Sigmoid colon (tissue), 7 donors: Measurements from ENCODE around the gene MEIOC. TPM values are rescaled to one million over a fixed set of nuclear protein-coding genes. Genes with fewer than 3 reads are reported as not detected.

ENCODE experiments used
- DNase-seq: peaks from one replicate; pipeline ENCODE4 v3.0.0-alpha.2; 2019
- H3K27ac ChIP-seq, 4 donors: fragments of 200-600 bp; sonication (generic); one replicate each; pipeline ENCODE4 v1.5.1; 2016 to 2019; ENCODE audit warnings: mild to moderate bottlenecking in 1 of 4
- H3K27me3 ChIP-seq, 3 donors: fragments of 200-600 bp; sonication (generic); one replicate each; pipeline ENCODE4 v1.5.1; 2019; ENCODE audit warnings: mild to moderate bottlenecking in 1 of 3
- H3K36me3 ChIP-seq, 4 donors: fragments of 200-600 bp; sonication (generic); one replicate each; pipeline ENCODE4 v1.5.1; 2016 to 2019
- H3K4me1 ChIP-seq, 4 donors: fragments of 200-600 bp; sonication (generic); one replicate each; pipeline ENCODE4 v1.5.1; 2017 to 2019
- H3K4me3 ChIP-seq, 4 donors: fragments of 200-600 bp; sonication (generic); one replicate each; pipeline ENCODE4 v1.5.1; 2017 to 2019; ENCODE audit warnings: mild to moderate bottlenecking in 2 of 4, moderate library complexity in 1 of 4
- H3K9me3 ChIP-seq, 4 donors: fragments of 200-600 bp in 3 of 4; sonication (generic) in 3 of 4; one replicate each; pipeline versions ENCODE4 v1.5.1 to v1.6.1; 2013 to 2019
- CTCF ChIP-seq, 4 experiments: fragments of 450-650 bp in 3 of 4; fragments of 200-600 bp in 1 of 4; IDR thresholded peaks; one replicate each; pipeline ENCODE4 v1.5.1; 2016 to 2019; ENCODE audit warnings: antibody characterized with exemption in 4 of 4, mild to moderate bottlenecking in 3 of 4, moderate library complexity in 2 of 4
- EP300 ChIP-seq, 4 donors: sonication (generic); formaldehyde crosslinking; IDR thresholded peaks; one replicate each; pipeline ENCODE4 v1.6.1; 2017; ENCODE audit warnings: antibody characterized with exemption in 4 of 4
- POLR2A ChIP-seq, 2 donors: fragments of 450-650 bp; IDR thresholded peaks; one replicate each; pipeline ENCODE4 v1.6.1; 2016; ENCODE audit warnings: antibody characterized with exemption in 2 of 2, mild to moderate bottlenecking in 2 of 2, moderate library complexity in 2 of 2
- POLR2AphosphoS5 ChIP-seq, 4 donors: sonication (generic); formaldehyde crosslinking; IDR thresholded peaks; one replicate each; pipeline ENCODE4 v1.6.1; 2017; ENCODE audit warnings: antibody characterized with exemption in 4 of 4
- WGBS, 2 donors: extraction: QIAGEN DNeasy Blood & Tissue Kit; methylation state at CpG; one replicate each; pipeline ENCODE4 v1.1.7; 2013; 5-methylcytosine and 5-hydroxymethylcytosine counted together
- intact Hi-C: fragments of 100-400 bp; cut with DNase I; formaldehyde crosslinking; loops from one replicate; pipeline ENCODE4 v1.15.1; 2023
- polyA plus RNA-seq, 3 donors: library from polyadenylated mRNA; stranded (reverse); fragments of 200-250 nt; gene quantifications; one replicate each; pipeline ENCODE4 v1.2.3, GENCODE V29; 2013
- small RNA-seq, 3 donors: library from RNA; depleted of rRNA; stranded (forward); fragments of <200 nt; gene quantifications; one replicate each; pipeline ENCODE3, GENCODE V24; 2016
- total RNA-seq, 4 donors: library from RNA; depleted of rRNA; stranded (reverse); fragments of >200 nt; gene quantifications; one replicate each; pipeline ENCODE4 v1.1.0, GENCODE V29; 2016
- donor health status: healthy with polysubstance abuse.
- donor health status: Bipolar disorder and iron deficiency.
- donor health status: healthy.

Gene MEIOC
- total and polyA plus RNA-seq, 7 donors = 0.12 to 0.36 TPM; not detected in 5

- H3K4me1 ChIP-seq = peaks cover 0 to 20% (median 13%) of the 10 kb centered on the region in 4 donors
- TF ChIP-seq POLR2A (IDR thresholded peaks at IDR 0.05) (no peak), EP300 (IDR thresholded peaks at IDR 0.05) (no peak), CTCF (IDR thresholded peaks at IDR 0.05) (no peak), POLR2AphosphoS5 (IDR thresholded peaks at IDR 0.05) (no peak)
- H3K4me3 ChIP-seq = peak overlapping the region; percentile 52 to 73 (median 66)
- no peaks in the 10 kb centered on the region for H3K36me3 ChIP-seq
- WGBS, 2 donors = 16 to 26% methylated on average over 4 of the region's 4 CpGs
- peaks cover 0 to 9% (median 0%) of the 10 kb centered on the region in 3 donors for H3K27me3 ChIP-seq
- intact Hi-C loops = no loop called here
- H3K9me3 ChIP-seq = no peaks in the 10 kb centered on the region
- DNase-seq = no peak
- H3K27ac ChIP-seq = peak overlapping the region; percentile 73 to 87 (median 80)
Measured at GRCh38 chr17:44707755-44708400, 51.6 kb downstream of the MEIOC start.

- Histone ChIP-seq H3K4me1 (peaks cover 0 to 20% (median 13%) of the 10 kb centered on the region in 4 donors), H3K27me3 (peaks cover 0 to 9% (median 0%) of the 10 kb centered on the region in 3 donors), H3K27ac (peak within 1 kb of the TSS; percentile 73 to 87 (median 80)), H3K36me3 (no peaks in the 10 kb centered on the region), H3K9me3 (no peaks in the 10 kb centered on the region), H3K4me3 (peak within 1 kb of the TSS; percentile 52 to 73 (median 66))
- 0 to 1% methylated on average over 52 of the region's 52 CpGs for WGBS, 2 donors
- peak; percentile 89 for DNase-seq
- intact Hi-C loops = no loop called here
- peak; percentile 54 to 76 (median 61) for TF ChIP-seq POLR2AphosphoS5 (IDR thresholded peaks at IDR 0.05)
- TF ChIP-seq POLR2A (IDR thresholded peaks at IDR 0.05) = no peak
- TF ChIP-seq EP300 (IDR thresholded peaks at IDR 0.05) = peak in 2 of 4 donors; percentile 9 to 37
- TF ChIP-seq CTCF (IDR thresholded peaks at IDR 0.05) = no peak
Measured at GRCh38 chr17:44708401-44709263, 52.4 kb downstream of the MEIOC start, which contains the start of gene DBF4B. DBF4B (plus strand) TSS chr17:44708665; CDS start chr17:44708821, 156 bp downstream.

GRCh38 chr17:44719444-44719843 lies 63.2 kb downstream of the MEIOC start:
- intact Hi-C loops = no loop called here
- 99% methylated on average over 1 of the region's 1 CpG for WGBS, 2 donors
- no peak overlapping the region for H3K4me3 ChIP-seq

GRCh38 chr17:44722254-44722653 lies 66.0 kb downstream of the MEIOC start:
- peak; percentile 6 for DNase-seq
- H3K4me3 ChIP-seq = no peak overlapping the region
- 92 to 93% methylated on average over 5 of the region's 5 CpGs for WGBS, 2 donors
- H3K9me3 ChIP-seq = no peaks in the 10 kb centered on the region
- intact Hi-C loops = no loop called here
- TF ChIP-seq POLR2AphosphoS5 (IDR thresholded peaks at IDR 0.05) = no peak
- TF ChIP-seq CTCF (IDR thresholded peaks at IDR 0.05) = no peak
- no peak for TF ChIP-seq EP300 (IDR thresholded peaks at IDR 0.05)
- TF ChIP-seq POLR2A (IDR thresholded peaks at IDR 0.05) = no peak
- peaks cover 0 to 16% (median 0%) of the 10 kb centered on the region in 4 donors for H3K36me3 ChIP-seq
- H3K27ac ChIP-seq = no peak overlapping the region
- H3K4me1 ChIP-seq = no peaks in the 10 kb centered on the region
- no peaks in the 10 kb centered on the region for H3K27me3 ChIP-seq

More at GRCh38 chr17:44719444-44719843, 63.2 kb downstream of the MEIOC start:
- Histone ChIP-seq H3K36me3 (peaks cover 0 to 16% (median 0%) of the 10 kb centered on the region in 4 donors), H3K9me3 (no peaks in the 10 kb centered on the region), H3K4me1 (no peaks in the 10 kb centered on the region), H3K27ac (no peak overlapping the region), H3K27me3 (no peaks in the 10 kb centered on the region)
- no peak for TF ChIP-seq POLR2A (IDR thresholded peaks at IDR 0.05)
- no peak for TF ChIP-seq CTCF (IDR thresholded peaks at IDR 0.05)
- TF ChIP-seq EP300 (IDR thresholded peaks at IDR 0.05) = no peak
- no peak for TF ChIP-seq POLR2AphosphoS5 (IDR thresholded peaks at IDR 0.05)
- no peak for DNase-seq

Small RNA genes lying within 50 kb of the gene (small RNA-seq; reads per million reads assigned to genes)
- gene RN7SL819P = 0 reads per million in 3 donors
- 0 reads per million in 3 donors for gene SMCO4P1

Other genes starting within 250 kb of the MEIOC start
- 10 to 100 TPM; 27.5 to 43.2 (median 34.3) TPM for gene GPATCH8, start 153.1 kb upstream of the MEIOC start, total RNA-seq
- gene GPATCH8, start 153.1 kb upstream of the MEIOC start, polyA plus RNA-seq = 10 to 100 TPM in 1 of 3 donors, 1 to 10 TPM in 2; 4.8 to 18.3 (median 5.5) TPM
- gene FZD2, start 99.0 kb upstream of the MEIOC start, total RNA-seq = 1 to 10 TPM; 2.1 to 2.8 (median 2.5) TPM
- 1 to 10 TPM in 2 of 3 donors, under 1 TPM in 1; 0.60 to 1.4 (median 1.2) TPM for gene FZD2, start 99.0 kb upstream of the MEIOC start, polyA plus RNA-seq
- 10 to 100 TPM; 14.3 to 20.8 (median 15.8) TPM for gene CCDC43, start 33.3 kb downstream of the MEIOC start, total RNA-seq
- 10 to 100 TPM; 10.2 to 14.9 (median 14.3) TPM for gene CCDC43, start 33.3 kb downstream of the MEIOC start, polyA plus RNA-seq
- gene DBF4B, start 52.2 kb downstream of the MEIOC start, total RNA-seq = 1 to 10 TPM; 3.5 to 5.2 (median 4.8) TPM
- gene DBF4B, start 52.2 kb downstream of the MEIOC start, polyA plus RNA-seq = 1 to 10 TPM in 2 of 3 donors, under 1 TPM in 1; 0.60 to 7.8 (median 1.2) TPM
- 1 to 10 TPM; 1.8 to 3.3 (median 3.2) TPM for gene ADAM11, start 102.5 kb downstream of the MEIOC start, total RNA-seq
- gene ADAM11, start 102.5 kb downstream of the MEIOC start, polyA plus RNA-seq = under 1 TPM in 2 of 3 donors, not detected in 1; under 0.01 to 0.61 TPM
- gene GJC1, start 173.8 kb downstream of the MEIOC start, total RNA-seq = 100 to 1,000 TPM in 1 of 4 donors, 10 to 100 TPM in 3; 68.0 to 134 (median 82.7) TPM
- gene GJC1, start 173.8 kb downstream of the MEIOC start, polyA plus RNA-seq = 1 to 10 TPM in 1 of 3 donors, under 1 TPM in 2; 0.23 to 4.7 (median 0.60) TPM
- 1 to 10 TPM in 2 of 4 donors, not detected in 2; 1.8 to 2.5 TPM for gene HIGD1B, start 191.4 kb downstream of the MEIOC start, total RNA-seq
- 1 to 10 TPM in 1 of 3 donors, not detected in 2; 1.1 TPM for gene HIGD1B, start 191.4 kb downstream of the MEIOC start, polyA plus RNA-seq
- gene EFTUD2, start 243.0 kb downstream of the MEIOC start, total RNA-seq = 10 to 100 TPM; 33.7 to 93.1 (median 55.8) TPM
- gene EFTUD2, start 243.0 kb downstream of the MEIOC start, polyA plus RNA-seq = 10 to 100 TPM; 20.6 to 48.4 (median 21.6) TPM